Breast epithelium (tissue), 3 donors: ENCODE data around the gene MMS22L.

Source experiments
- CTCF ChIP-seq, 3 donors: fragments of 450-650 bp; IDR thresholded peaks; one replicate each; pipeline ENCODE4 v1.5.1; 2016 to 2017; ENCODE audit warnings: antibody characterized with exemption in 3 of 3, mild to moderate bottlenecking in 3 of 3, moderate library complexity in 3 of 3
- POLR2A ChIP-seq: fragments of 450-650 bp; IDR thresholded peaks from one replicate; pipeline ENCODE4 v1.6.1; 2016; ENCODE audit warnings: antibody characterized with exemption, mild to moderate bottlenecking, moderate library complexity
- POLR2AphosphoS5 ChIP-seq, 3 donors: sonication (generic); formaldehyde crosslinking; IDR thresholded peaks; one replicate each; pipeline ENCODE4 v1.6.1; 2017; ENCODE audit warnings: antibody characterized with exemption in 3 of 3

DNA sequence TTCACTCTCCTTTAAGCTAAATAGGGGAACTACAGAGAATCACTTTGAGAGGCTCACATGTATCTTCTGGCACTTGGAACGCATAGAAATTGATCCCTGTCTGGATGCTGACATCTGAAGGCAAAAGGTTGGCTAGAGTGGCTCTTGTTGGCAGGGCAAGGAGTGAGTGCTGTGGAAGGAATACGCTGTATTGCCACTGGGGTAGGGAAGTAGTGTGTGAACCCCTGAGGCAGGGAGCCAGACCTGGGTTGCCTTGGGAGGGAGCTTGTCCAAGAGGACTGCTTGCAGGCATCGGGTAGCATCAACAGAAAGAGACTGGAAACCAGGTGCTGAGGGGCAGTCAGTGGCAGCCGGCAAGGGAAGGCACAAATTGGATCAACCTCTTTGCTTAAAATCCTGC lies 8.9 kb upstream of the MMS22L start:
- TF ChIP-seq POLR2A (no peak), CTCF (IDR thresholded peaks at IDR 0.05) (no peak), POLR2AphosphoS5 (IDR thresholded peaks at IDR 0.05) (no peak)
